Measurements from ENCODE around the gene PRAF2. TPM values are rescaled to one million over a fixed set of nuclear protein-coding genes. Genes with fewer than 3 reads are reported as not detected.

The PRAF2 gene
- total and polyA plus RNA-seq, 9 of the 15 experiments (the other 6 are each of a cell fraction or from before 2014, with no cell fraction given) = 0.24 to 5.7 (median 2.0) TPM

DNA sequence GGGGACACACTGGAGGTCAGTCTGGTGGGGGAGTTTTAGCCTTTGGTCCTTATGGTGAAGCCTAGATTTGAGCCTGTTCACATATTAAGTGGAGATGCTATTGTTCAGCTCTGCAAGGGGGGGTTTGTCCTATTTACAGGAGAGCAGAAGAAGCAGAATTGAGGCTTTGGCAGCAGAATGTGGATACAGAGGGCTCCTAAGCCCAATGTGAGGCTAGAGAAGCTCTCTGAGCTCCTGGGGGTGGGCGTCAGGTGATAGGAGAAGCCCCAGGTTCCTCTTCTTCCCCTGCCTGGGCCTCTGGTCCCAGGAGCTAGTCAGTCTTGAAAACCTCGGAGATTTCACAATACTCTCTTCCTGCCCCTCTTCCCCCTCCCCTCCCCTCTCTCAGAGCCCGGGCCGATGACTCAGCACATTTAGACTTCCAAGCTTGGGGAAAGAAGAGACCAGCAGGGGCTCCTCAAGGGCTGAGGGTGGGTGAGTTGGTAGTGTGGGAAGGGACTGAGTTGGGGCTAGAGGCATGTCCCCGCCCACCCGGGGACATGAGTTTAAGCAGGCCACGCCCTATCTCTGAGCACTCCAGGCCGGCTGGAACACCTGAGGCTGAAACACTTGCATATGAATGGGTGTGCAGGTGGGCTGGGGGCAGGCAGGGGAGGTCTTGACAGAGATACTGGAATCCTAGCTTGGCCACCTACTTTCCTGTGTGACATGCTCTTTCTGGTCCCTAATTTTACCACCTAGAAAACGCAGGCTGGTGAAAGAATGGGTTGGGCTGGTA is 34.0 kb downstream of the PRAF2 start:
- Histone ChIP-seq H2AFZ (ENCODE audit: low read depth, low read length) (0 out of 2 replicates have a peak overlapping the region, but pooled peaks have one; percentile 12), H3K4me1 (replicated peaks in 1 of 2; ENCODE audit: control insufficient read depth in 2 of 2, insufficient read depth in 2 of 2, low read length in 2 of 2) (peaks cover 36 to 42% of the 10 kb centered on the region in 2 experiments; a peak in 4 of 5 replicates), H3K36me3 (ENCODE audit: control insufficient read depth, insufficient read depth, low read length) (peaks cover 35% of the 10 kb centered on the region; the same call in 2 of the 3 replicates), H3K79me2 (ENCODE audit: control insufficient read depth, insufficient read depth, low read length) (peaks cover 36% of the 10 kb centered on the region), H3K27me3 (ENCODE audit: control insufficient read depth in 2 of 2, insufficient read depth in 2 of 2, low read length in 2 of 2) (no peaks in the 10 kb centered on the region), H3K9me3 (replicated peaks; ENCODE audit: control insufficient read depth, insufficient read depth, low read depth, low read length) (no peaks in the 10 kb centered on the region), H3K9me1 (ENCODE audit: control insufficient read depth, insufficient read depth, low read length) (no peaks in the 10 kb centered on the region), H3K9ac (ENCODE audit: insufficient read depth in 1 of 2, low read depth in 2 of 2, low read length in 2 of 2) (peak overlapping the region; percentile 60 to 81; a peak in 3 of 4 replicates), H3K27ac (ENCODE audit: extremely low read depth, low read depth, low read length) (peak overlapping the region; percentile 74), H4K20me1 (replicated peaks; ENCODE audit: control insufficient read depth, insufficient read depth, low read length) (no peaks in the 10 kb centered on the region), H3K4me3 (peak overlapping the region; percentile 19; the same call in 1 of the 2 replicates), H3K4me2 (ENCODE audit: insufficient read depth, low read length) (peak overlapping the region; percentile 78)
- WGBS (ENCODE audit: insufficient coverage, low coverage, missing lambda C conversion rate) = 17% methylated on average over 2 of the region's 9 CpGs
- intact Hi-C loops (cut with micrococcal nuclease) (loop anchor here (5.0 kb wide), 3 partner anchors 37 to 138 kb away; partner anchors contain the start of gene GRIPAP1), in situ Hi-C loops (cut with MboI) (no loop called here)
- no TSS peak for BruUV-seq (replicated peaks)
- ATAC-seq (peak; percentile 75), DNase-seq (ENCODE audit: extremely low read depth in 1 of 4, low spot score in 3 of 4) (peak; percentile 78 to 97 (median 86)), FAIRE-seq (peak; percentile 99)
- ChIA-PET CTCF (ENCODE audit: low intra/inter-chr PET ratio) (no interaction called here), POLR2A (interaction anchor here (0.6 to 1.4 kb wide), 7 partner anchors 16 to 302 kb away, joined by 3 to 5 read pairs (median 3); partner anchors contain the start of gene GRIPAP1)
- TF ChIP-seq SETDB1 (IDR thresholded peaks at IDR 0.05; ENCODE audit: low read length) (no peak), ARID2 (IDR thresholded peaks at IDR 0.05) (no peak), ETV5 (CRISPR knock-in tag; IDR thresholded peaks at IDR 0.05; ENCODE audit: low read depth) (no peak), LEF1 (IDR thresholded peaks at IDR 0.05) (peak; percentile 27; the same call in 1 of the 2 replicates), ZNF644 (tag; IDR thresholded peaks at IDR 0.05; ENCODE audit: low read depth) (no peak), FUS (optimal IDR thresholded peaks at IDR 0.05; ENCODE audit: low read depth, low read length) (no peak), POLR2G (IDR thresholded peaks at IDR 0.05; ENCODE audit: low read depth, low read length) (no peak), ZNF253 (CRISPR knock-in tag; conservative IDR thresholded peaks at IDR 0.05) (no peak), POLR3A (IDR thresholded peaks at IDR 0.05; ENCODE audit: borderline replicate concordance, extremely low read depth, insufficient read depth, insufficient read length) (no peak), L3MBTL2 (IDR thresholded peaks at IDR 0.05) (no peak), ZNF583 (CRISPR knock-in tag; IDR thresholded peaks at IDR 0.05) (no peak), GABPB1 (CRISPR knock-in tag; IDR thresholded peaks at IDR 0.05) (no peak), ZEB2 (IDR thresholded peaks at IDR 0.05) (no peak; the same call in 1 of the 2 replicates), NCOA6 (IDR thresholded peaks at IDR 0.05) (no peak), RBM15 (IDR thresholded peaks at IDR 0.05; ENCODE audit: insufficient read depth, low read length) (no peak), HLTF (IDR thresholded peaks at IDR 0.05) (no peak), ZC3H4 (CRISPR knock-in tag; IDR thresholded peaks at IDR 0.05; ENCODE audit: borderline replicate concordance) (no peak), ARNT (IDR thresholded peaks at IDR 0.05) (0 out of 4 replicates have a peak, but pooled peaks of 1 of the 2 experiments have one; percentile 53), GATAD2B (IDR thresholded peaks at IDR 0.05; ENCODE audit: borderline replicate concordance) (peak; percentile 28; the same call in 1 of the 2 replicates)
- TF ChIP-seq, protein P1, sequence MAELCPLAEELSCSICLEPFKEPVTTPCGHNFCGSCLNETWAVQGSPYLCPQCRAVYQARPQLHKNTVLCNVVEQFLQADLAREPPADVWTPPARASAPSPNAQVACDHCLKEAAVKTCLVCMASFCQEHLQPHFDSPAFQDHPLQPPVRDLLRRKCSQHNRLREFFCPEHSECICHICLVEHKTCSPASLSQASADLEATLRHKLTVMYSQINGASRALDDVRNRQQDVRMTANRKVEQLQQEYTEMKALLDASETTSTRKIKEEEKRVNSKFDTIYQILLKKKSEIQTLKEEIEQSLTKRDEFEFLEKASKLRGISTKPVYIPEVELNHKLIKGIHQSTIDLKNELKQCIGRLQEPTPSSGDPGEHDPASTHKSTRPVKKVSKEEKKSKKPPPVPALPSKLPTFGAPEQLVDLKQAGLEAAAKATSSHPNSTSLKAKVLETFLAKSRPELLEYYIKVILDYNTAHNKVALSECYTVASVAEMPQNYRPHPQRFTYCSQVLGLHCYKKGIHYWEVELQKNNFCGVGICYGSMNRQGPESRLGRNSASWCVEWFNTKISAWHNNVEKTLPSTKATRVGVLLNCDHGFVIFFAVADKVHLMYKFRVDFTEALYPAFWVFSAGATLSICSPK (IDR thresholded peaks at IDR 0.05; ENCODE audit: borderline replicate concordance) = no peak
